OCI-LY7 (cell line): ENCODE measurements around the gene MACC1. TPM values are rescaled to one million over a fixed set of nuclear protein-coding genes. Genes with fewer than 3 reads are reported as not detected.

Source experiments
- BruUV-seq: library from RNA; stranded (reverse); fragments of 400-500 nt; replicated peaks from 2 replicates; lab custom pipeline; 2021; lab: Mats Ljungman, UMichigan
- CTCF ChIA-PET: fragments of 300-600 bp; sonication (Branson Sonifier 250); formaldehyde crosslinking; loops from one replicate; lab custom pipeline; 2022; ENCODE audit warnings: antibody characterized with exemption; ENCODE audit not compliant: unreplicated experiment; lab: Charles Lee
- POLR2A ChIA-PET: fragments of 300-600 bp; sonication (Branson Sonifier 250); formaldehyde crosslinking; loops from one replicate; lab custom pipeline; 2022; ENCODE audit warnings: antibody characterized with exemption; lab: Charles Lee
- DNase-seq: peaks from one replicate; pipeline ENCODE4 v3.0.0-alpha.2; 2015; ENCODE audit warnings: low spot score
- H2AFZ ChIP-seq: fragments of 200-600 bp; sonication (generic), shearing (Covaris generic); 2 replicates; pipeline ENCODE4 v1.6.1; 2014; ENCODE audit warnings: mild to moderate bottlenecking, antibody characterized with exemption, low read length, moderate library complexity
- H3K27ac ChIP-seq: fragments of 200-600 bp; sonication (generic); 2 replicates; pipeline ENCODE4 v1.5.1; 2014; ENCODE audit warnings: mixed run types, low read depth, mild to moderate bottlenecking, moderate library complexity, low read length, inconsistent platforms; ENCODE audit not compliant: poor library complexity, severe bottlenecking
- H3K36me3 ChIP-seq: fragments of 200-600 bp; sonication (generic); 2 replicates; pipeline ENCODE4 v1.6.1; 2014; ENCODE audit warnings: mild to moderate bottlenecking, antibody characterized with exemption, low read length, moderate library complexity, mixed read lengths; ENCODE audit not compliant: insufficient read depth
- H3K4me1 ChIP-seq: fragments of 200-600 bp; sonication (generic); 2 replicates; pipeline ENCODE4 v1.5.1; 2014; ENCODE audit warnings: mild to moderate bottlenecking, low read length; ENCODE audit not compliant: insufficient read depth, poor library complexity, severe bottlenecking
- H3K4me2 ChIP-seq: fragments of 200-600 bp; sonication (generic); 2 replicates; pipeline ENCODE4 v1.6.1; 2014; ENCODE audit warnings: mild to moderate bottlenecking, low read length
- H3K4me3 ChIP-seq: fragments of 200-600 bp; sonication (generic); 2 replicates; pipeline ENCODE4 v1.5.1; 2014; ENCODE audit warnings: mild to moderate bottlenecking, low read depth, low read length; ENCODE audit not compliant: poor library complexity, severe bottlenecking
- H3K79me2 ChIP-seq: fragments of 200-600 bp; sonication (generic); 2 replicates; pipeline ENCODE4 v1.6.1; 2016; ENCODE audit warnings: low read depth, mild to moderate bottlenecking, low read length, moderate library complexity, mixed read lengths; ENCODE audit not compliant: insufficient read depth
- H3K9me2 ChIP-seq: fragments of 200-600 bp; sonication (generic); 2 replicates; pipeline ENCODE4 v1.6.1; 2016; ENCODE audit warnings: mild to moderate bottlenecking, low read length, mixed read lengths; ENCODE audit not compliant: insufficient read depth
- H3K9me3 ChIP-seq: fragments of 200-600 bp; sonication (generic); 2 replicates; pipeline ENCODE4 v1.6.1; 2014; ENCODE audit warnings: mild to moderate bottlenecking, mixed run types, low read length, mixed read lengths
- H4K20me1 ChIP-seq: fragments of 200-600 bp; sonication (generic); 2 replicates; pipeline ENCODE4 v1.6.1; 2014; ENCODE audit warnings: mild to moderate bottlenecking, antibody characterized with exemption, low read length, moderate library complexity, mixed read lengths; ENCODE audit not compliant: insufficient read depth
- CTCF ChIP-seq: fragments of 200-600 bp; sonication (generic); conservative IDR thresholded peaks from 2 replicates; pipeline ENCODE4 v1.5.1; 2014; ENCODE audit warnings: mild to moderate bottlenecking, antibody characterized with exemption, low read length, moderate library complexity, mixed read lengths
- EZH2phosphoT487 ChIP-seq: fragments of 200-600 bp; sonication (generic); IDR thresholded peaks from 2 replicates; pipeline ENCODE4 v1.6.1; 2018; ENCODE audit warnings: low read depth, borderline replicate concordance, mild to moderate bottlenecking, mixed run types, antibody characterized with exemption, low read length, moderate library complexity, mixed read lengths
- intact Hi-C: fragments of 100-400 bp; cut with micrococcal nuclease; formaldehyde crosslinking; loops from one replicate; pipeline ENCODE4 v1.10.0; 2022; ENCODE audit not compliant: unreplicated experiment
- total RNA-seq, 2 experiments: library from RNA; depleted of rRNA in 1 of 2; stranded (reverse); fragments of >200 nt in 1 of 2; shearing (Covaris generic) in 1 of 2; gene quantifications; 2 replicates each; pipeline ENCODE4 v1.2.3, GENCODE V29; 2014 to 2022

The MACC1 gene
- total RNA-seq, 2 experiments from 2014 or later = 5.0 to 11.1 TPM

- intact Hi-C loops = no loop called here
- POLR2A ChIA-PET = interaction anchor here (0.6 to 1.0 kb wide), 2 partner anchors 12 to 19 kb away, joined by 3 to 4 read pairs; no protein-coding TSS in a partner anchor
- DNase-seq = no peak
- no peaks in the 10 kb centered on the region for H3K79me2 ChIP-seq
- no peak overlapping the region for H3K27ac ChIP-seq
- H2AFZ ChIP-seq = no peak overlapping the region
- BruUV-seq = no TSS peak
- no peaks in the 10 kb centered on the region for H3K36me3 ChIP-seq
- H3K9me3 ChIP-seq = no peaks in the 10 kb centered on the region
- no peaks in the 10 kb centered on the region for H4K20me1 ChIP-seq
- CTCF ChIA-PET = no interaction called here
- no peak for TF ChIP-seq EZH2phosphoT487
- TF ChIP-seq CTCF = no peak
- H3K4me3 ChIP-seq = no peak overlapping the region
- no peaks in the 10 kb centered on the region for H3K9me2 ChIP-seq
- H3K4me1 ChIP-seq = no peaks in the 10 kb centered on the region
- peak overlapping the region; percentile 24; the same call in 1 of the 2 replicates for H3K4me2 ChIP-seq
Measured at GRCh38 chr7:20238194-20238753, 21.1 kb upstream of the MACC1 start.

- CTCF ChIA-PET = no interaction called here
Measured at GRCh38 chr7:20237464-20238193, 20.4 kb upstream of the MACC1 start.

More at GRCh38 chr7:20237464-20238193, 20.4 kb upstream of the MACC1 start:
- POLR2A ChIA-PET = interaction anchor here (0.8 kb wide), 1 partner anchor 189 kb away, joined by 3 read pairs; no protein-coding TSS in a partner anchor
- Histone ChIP-seq H2AFZ (no peak overlapping the region), H3K36me3 (no peaks in the 10 kb centered on the region), H3K9me3 (no peaks in the 10 kb centered on the region), H3K4me3 (no peak overlapping the region), H3K4me2 (no peak overlapping the region), H3K9me2 (no peaks in the 10 kb centered on the region), H3K4me1 (no peaks in the 10 kb centered on the region), H4K20me1 (no peaks in the 10 kb centered on the region), H3K27ac (no peak overlapping the region), H3K79me2 (no peaks in the 10 kb centered on the region)
- no peak for DNase-seq
- BruUV-seq = no TSS peak
- intact Hi-C loops = no loop called here
- TF ChIP-seq EZH2phosphoT487 (no peak), CTCF (no peak)
